ENCODE data around the gene IMPG2. TPM values are rescaled to one million over a fixed set of nuclear protein-coding genes. Genes with fewer than 3 reads are reported as not detected.

The IMPG2 gene
- total and polyA plus RNA-seq, 2 donors (not counting 1 experiment from before 2014, with no cell fraction given), result 0.21 to 0.44 TPM

DNA sequence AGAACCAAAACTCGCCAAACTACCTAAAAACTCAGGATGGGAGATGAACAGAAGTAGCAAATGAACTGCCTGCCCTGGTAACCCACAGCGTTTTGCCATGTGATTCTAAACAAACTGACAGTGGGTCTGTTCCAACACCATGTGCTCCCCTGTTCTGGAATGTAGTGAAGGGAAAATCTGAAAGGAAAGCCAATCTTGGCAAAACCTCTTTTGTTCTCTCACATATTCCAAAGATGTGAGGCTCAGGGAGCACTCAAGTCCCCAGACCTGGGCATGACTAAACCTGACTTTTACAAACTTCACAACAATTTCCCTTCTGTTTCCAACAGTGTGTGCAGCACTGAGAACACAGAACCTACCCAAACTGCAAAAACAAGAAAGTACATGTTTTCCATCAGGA, 116.1 kb downstream of the IMPG2 start:
- no peak overlapping the region for H3K4me2 ChIP-seq (replicated peaks; ENCODE audit: low read depth, low read length, poor library complexity, severe bottlenecking)
- no peak for TF ChIP-seq EZH2 (IDR thresholded peaks at IDR 0.05; ENCODE audit: borderline replicate concordance, insufficient read depth, low read depth, low read length, poor library complexity, severe bottlenecking)
- TF ChIP-seq, protein P1, sequence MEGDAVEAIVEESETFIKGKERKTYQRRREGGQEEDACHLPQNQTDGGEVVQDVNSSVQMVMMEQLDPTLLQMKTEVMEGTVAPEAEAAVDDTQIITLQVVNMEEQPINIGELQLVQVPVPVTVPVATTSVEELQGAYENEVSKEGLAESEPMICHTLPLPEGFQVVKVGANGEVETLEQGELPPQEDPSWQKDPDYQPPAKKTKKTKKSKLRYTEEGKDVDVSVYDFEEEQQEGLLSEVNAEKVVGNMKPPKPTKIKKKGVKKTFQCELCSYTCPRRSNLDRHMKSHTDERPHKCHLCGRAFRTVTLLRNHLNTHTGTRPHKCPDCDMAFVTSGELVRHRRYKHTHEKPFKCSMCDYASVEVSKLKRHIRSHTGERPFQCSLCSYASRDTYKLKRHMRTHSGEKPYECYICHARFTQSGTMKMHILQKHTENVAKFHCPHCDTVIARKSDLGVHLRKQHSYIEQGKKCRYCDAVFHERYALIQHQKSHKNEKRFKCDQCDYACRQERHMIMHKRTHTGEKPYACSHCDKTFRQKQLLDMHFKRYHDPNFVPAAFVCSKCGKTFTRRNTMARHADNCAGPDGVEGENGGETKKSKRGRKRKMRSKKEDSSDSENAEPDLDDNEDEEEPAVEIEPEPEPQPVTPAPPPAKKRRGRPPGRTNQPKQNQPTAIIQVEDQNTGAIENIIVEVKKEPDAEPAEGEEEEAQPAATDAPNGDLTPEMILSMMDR (IDR thresholded peaks at IDR 0.05), result no peak
- 80% methylated on average over 1 of the region's 2 CpGs for WGBS (ENCODE audit: insufficient coverage)
- H3K9ac ChIP-seq (ENCODE audit: low read length), result no peak overlapping the region
- H3K27me3 ChIP-seq (replicated peaks in 1 of 4; ENCODE audit: control extremely low read depth in 1 of 4, control insufficient read depth in 3 of 4, insufficient read depth in 4 of 4, low read length in 3 of 4), result peaks cover 0 to 4% (median 2%) of the 10 kb centered on the region in 4 experiments
- no peaks in the 10 kb centered on the region for H3K9me3 ChIP-seq (ENCODE audit: control extremely low read depth in 1 of 3, control insufficient read depth in 2 of 3, insufficient read depth in 1 of 3, low read length in 2 of 3)
- ChIA-PET CTCF (no interaction called here), POLR2A (no interaction called here)
- DNase-seq, result no peak
- peaks cover 2% of the 10 kb centered on the region for H3K4me1 Mint-ChIP-seq
- no peak overlapping the region for H2AFZ ChIP-seq (ENCODE audit: insufficient read depth, low read depth, low read length, poor library complexity, severe bottlenecking)
- H3K27ac Mint-ChIP-seq, result no peak overlapping the region
- ATAC-seq (ENCODE audit: low read depth), result no peak
- H3K27ac ChIP-seq (ENCODE audit: low read length in 2 of 2), result no peak overlapping the region
- no peak overlapping the region for H3K4me3 ChIP-seq (ENCODE audit: control extremely low read depth in 1 of 5, extremely low read depth in 1 of 5, insufficient read depth in 1 of 5, low read depth in 2 of 5, low read length in 4 of 5)
- H3K9me3 Mint-ChIP-seq (ENCODE audit: insufficient read depth), result no peaks in the 10 kb centered on the region
- H3K4me1 ChIP-seq (ENCODE audit: control insufficient read depth in 2 of 2, insufficient read depth in 2 of 2, low read length in 2 of 2), result no peaks in the 10 kb centered on the region
- intact Hi-C loops (cut with micrococcal nuclease), result no loop called here
- peaks cover 25% of the 10 kb centered on the region for H3K27me3 Mint-ChIP-seq
- H3K79me2 ChIP-seq (ENCODE audit: control insufficient read depth, insufficient read depth, low read length), result no peaks in the 10 kb centered on the region
- no peaks in the 10 kb centered on the region for H3K36me3 ChIP-seq (replicated peaks in 1 of 2; ENCODE audit: control extremely low read depth in 1 of 2, control insufficient read depth in 1 of 2, extremely low read depth in 1 of 2, insufficient read depth in 2 of 2, low read length in 1 of 2)
- H3K4me3 Mint-ChIP-seq, result no peak overlapping the region
- H4K20me1 ChIP-seq (ENCODE audit: control insufficient read depth, insufficient read depth, low read length, poor library complexity, severe bottlenecking), result no peaks in the 10 kb centered on the region

DNA sequence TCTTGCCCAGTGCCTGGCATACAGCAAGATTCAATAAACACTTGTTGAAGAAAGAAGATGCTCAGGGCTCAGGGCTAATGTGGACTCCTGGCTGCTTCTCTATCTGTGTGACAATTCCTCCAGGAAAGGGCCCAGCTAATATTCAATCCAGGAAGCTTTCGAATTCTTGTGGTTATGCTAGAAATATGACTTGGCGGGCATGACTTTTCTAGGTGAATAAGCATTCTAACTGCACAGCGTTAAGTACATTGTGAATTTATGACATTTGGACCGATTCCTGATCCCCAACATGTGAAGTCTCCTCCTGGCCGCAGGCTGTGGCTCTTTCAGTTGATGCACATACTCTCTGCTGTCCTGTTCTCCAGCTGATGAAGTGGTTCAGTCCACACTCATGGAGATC, 117.0 kb downstream of the IMPG2 start:
- no peaks in the 10 kb centered on the region for H3K4me1 ChIP-seq (ENCODE audit: control insufficient read depth in 2 of 2, insufficient read depth in 2 of 2, low read length in 2 of 2)
- no peaks in the 10 kb centered on the region for H4K20me1 ChIP-seq (ENCODE audit: control insufficient read depth, insufficient read depth, low read length, poor library complexity, severe bottlenecking)
- WGBS (ENCODE audit: insufficient coverage), result 42% methylated on average over 5 of the region's 5 CpGs
- peaks cover 25% of the 10 kb centered on the region for H3K27me3 Mint-ChIP-seq
- DNase-seq, result no peak
- no peak overlapping the region for H3K4me3 ChIP-seq (ENCODE audit: control extremely low read depth in 1 of 5, extremely low read depth in 1 of 5, insufficient read depth in 1 of 5, low read depth in 2 of 5, low read length in 4 of 5)
- no peak overlapping the region for H3K9ac ChIP-seq (ENCODE audit: low read length)
- no peak overlapping the region for H3K4me2 ChIP-seq (replicated peaks; ENCODE audit: low read depth, low read length, poor library complexity, severe bottlenecking)
- CTCF ChIA-PET, result no interaction called here
- no peak overlapping the region for H2AFZ ChIP-seq (ENCODE audit: insufficient read depth, low read depth, low read length, poor library complexity, severe bottlenecking)
- no peaks in the 10 kb centered on the region for H3K9me3 ChIP-seq (ENCODE audit: control extremely low read depth in 1 of 3, control insufficient read depth in 2 of 3, insufficient read depth in 1 of 3, low read length in 2 of 3)
- peaks cover 2% of the 10 kb centered on the region for H3K4me1 Mint-ChIP-seq
- ATAC-seq (ENCODE audit: low read depth), result no peak
- H3K79me2 ChIP-seq (ENCODE audit: control insufficient read depth, insufficient read depth, low read length), result no peaks in the 10 kb centered on the region
- intact Hi-C loops (cut with micrococcal nuclease), result no loop called here
- no peaks in the 10 kb centered on the region for H3K36me3 ChIP-seq (replicated peaks in 1 of 2; ENCODE audit: control extremely low read depth in 1 of 2, control insufficient read depth in 1 of 2, extremely low read depth in 1 of 2, insufficient read depth in 2 of 2, low read length in 1 of 2)
- POLR2A ChIA-PET, result no interaction called here
- H3K27ac ChIP-seq (ENCODE audit: low read length in 2 of 2), result no peak overlapping the region
- TF ChIP-seq EZH2 (IDR thresholded peaks at IDR 0.05; ENCODE audit: borderline replicate concordance, insufficient read depth, low read depth, low read length, poor library complexity, severe bottlenecking), result no peak
- TF ChIP-seq, protein P1 (IDR thresholded peaks at IDR 0.05), result no peak
- H3K4me3 Mint-ChIP-seq, result no peak overlapping the region
- H3K9me3 Mint-ChIP-seq (ENCODE audit: insufficient read depth), result no peaks in the 10 kb centered on the region
- peaks cover 0 to 4% (median 2%) of the 10 kb centered on the region in 4 experiments for H3K27me3 ChIP-seq (replicated peaks in 1 of 4; ENCODE audit: control extremely low read depth in 1 of 4, control insufficient read depth in 3 of 4, insufficient read depth in 4 of 4, low read length in 3 of 4)
- no peak overlapping the region for H3K27ac Mint-ChIP-seq
